Epithelial cell of esophagus (primary cell): ENCODE measurements around the gene ATCAY.

Experiments
- DNase-seq: peaks from one replicate; pipeline ENCODE4 v3.0.0; 2010; ENCODE audit warnings: low read depth
- H3K4me3 ChIP-seq: 2 replicates; pipeline ENCODE4 v1.5.1; 2011; ENCODE audit warnings: mild to moderate bottlenecking, low read length, control low read depth
- TF ChIP-seq, protein P1 (sequence below): IDR thresholded peaks from 2 replicates; pipeline ENCODE4 v1.5.1; 2011; ENCODE audit warnings: low read depth, mild to moderate bottlenecking, low read length, control low read depth, inconsistent platforms; ENCODE audit not compliant: insufficient read depth; ENCODE audit errors: missing control alignments

ATCAY gene

DNA sequence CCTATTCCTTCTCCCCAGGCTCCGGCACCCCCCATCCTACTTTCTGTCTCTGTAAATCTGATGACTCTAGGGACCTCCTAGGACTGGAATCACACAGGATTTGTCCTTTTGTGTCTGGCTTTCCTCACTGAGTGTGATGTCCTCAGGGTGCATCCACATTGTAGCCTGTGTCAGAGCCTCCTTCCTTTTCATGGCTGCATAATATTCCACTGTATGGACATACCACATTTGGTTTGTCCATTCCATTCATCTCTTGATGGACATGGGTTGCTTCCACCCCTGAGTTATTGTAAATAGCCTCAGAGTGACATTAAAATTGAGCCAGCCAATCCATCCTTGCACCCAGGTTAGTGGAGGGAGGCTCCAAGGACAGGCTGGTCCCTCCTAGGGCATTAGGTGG is 29.6 kb downstream of the ATCAY start:
- TF ChIP-seq, protein P1, sequence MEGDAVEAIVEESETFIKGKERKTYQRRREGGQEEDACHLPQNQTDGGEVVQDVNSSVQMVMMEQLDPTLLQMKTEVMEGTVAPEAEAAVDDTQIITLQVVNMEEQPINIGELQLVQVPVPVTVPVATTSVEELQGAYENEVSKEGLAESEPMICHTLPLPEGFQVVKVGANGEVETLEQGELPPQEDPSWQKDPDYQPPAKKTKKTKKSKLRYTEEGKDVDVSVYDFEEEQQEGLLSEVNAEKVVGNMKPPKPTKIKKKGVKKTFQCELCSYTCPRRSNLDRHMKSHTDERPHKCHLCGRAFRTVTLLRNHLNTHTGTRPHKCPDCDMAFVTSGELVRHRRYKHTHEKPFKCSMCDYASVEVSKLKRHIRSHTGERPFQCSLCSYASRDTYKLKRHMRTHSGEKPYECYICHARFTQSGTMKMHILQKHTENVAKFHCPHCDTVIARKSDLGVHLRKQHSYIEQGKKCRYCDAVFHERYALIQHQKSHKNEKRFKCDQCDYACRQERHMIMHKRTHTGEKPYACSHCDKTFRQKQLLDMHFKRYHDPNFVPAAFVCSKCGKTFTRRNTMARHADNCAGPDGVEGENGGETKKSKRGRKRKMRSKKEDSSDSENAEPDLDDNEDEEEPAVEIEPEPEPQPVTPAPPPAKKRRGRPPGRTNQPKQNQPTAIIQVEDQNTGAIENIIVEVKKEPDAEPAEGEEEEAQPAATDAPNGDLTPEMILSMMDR, result no peak
- no peak for DNase-seq
- H3K4me3 ChIP-seq, result no peak overlapping the region

DNA sequence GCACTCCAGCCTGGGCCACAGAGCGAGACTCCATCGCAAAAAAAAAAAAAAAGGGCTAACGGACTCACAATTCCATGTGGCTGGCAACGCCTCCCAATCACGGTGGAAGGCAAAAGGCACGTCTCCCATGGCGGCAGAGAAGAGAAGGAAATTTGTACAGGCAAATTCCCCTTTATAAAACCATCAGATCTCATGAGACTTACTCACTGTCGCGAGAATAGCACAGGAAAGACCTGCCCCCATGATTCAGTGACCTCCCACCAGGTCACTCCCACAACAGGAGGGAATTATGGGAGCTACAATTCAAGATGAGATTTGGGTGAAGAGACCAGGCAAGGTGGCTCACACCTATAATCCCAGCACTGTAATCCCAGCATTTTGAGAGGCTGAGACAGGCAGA is 33.7 kb downstream of the ATCAY start:
- no peak overlapping the region for H3K4me3 ChIP-seq
- TF ChIP-seq, protein P1, result no peak
- DNase-seq, result no peak

DNA sequence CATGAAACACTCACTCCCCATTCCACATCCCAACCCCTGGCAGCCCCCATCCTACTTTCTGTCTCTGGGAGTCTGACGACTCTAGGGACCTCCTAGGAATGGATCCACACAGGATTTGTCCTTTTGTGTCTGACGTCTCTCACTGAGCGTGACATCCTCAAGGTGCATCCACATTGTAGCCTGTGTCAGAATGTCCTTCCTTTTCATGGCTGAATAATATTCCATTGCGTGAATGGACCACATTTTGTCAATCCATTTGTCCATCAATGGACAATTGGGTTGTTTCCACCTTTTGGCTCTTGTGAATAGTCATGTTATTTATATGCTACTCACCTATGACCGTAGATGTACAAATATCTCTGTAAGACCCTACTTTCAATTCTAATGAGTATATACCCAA is 35.5 kb downstream of the ATCAY start:
- TF ChIP-seq, protein P1, result no peak
- H3K4me3 ChIP-seq, result no peak overlapping the region
- DNase-seq, result no peak

DNA sequence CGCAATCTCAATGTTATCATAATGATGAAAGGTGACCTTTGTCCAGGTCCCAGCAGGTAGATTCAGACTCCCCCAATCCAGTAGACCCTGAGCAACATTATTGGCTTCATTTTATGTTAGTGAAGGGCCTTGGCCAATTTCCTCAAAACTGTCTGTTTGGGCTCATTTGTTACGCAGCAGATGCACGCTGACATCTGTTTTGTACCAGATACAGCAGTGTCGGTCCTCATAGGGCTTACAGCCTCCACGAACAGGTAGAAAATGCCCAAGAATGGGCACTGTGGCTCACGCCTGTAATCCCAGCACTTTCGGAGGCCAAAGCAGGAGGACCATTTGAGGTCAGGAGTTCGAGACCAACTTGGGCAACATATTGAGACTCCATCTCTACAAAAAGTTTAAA is 39.3 kb downstream of the ATCAY start:
- DNase-seq, result no peak
- TF ChIP-seq, protein P1, result no peak
- no peak overlapping the region for H3K4me3 ChIP-seq

DNA sequence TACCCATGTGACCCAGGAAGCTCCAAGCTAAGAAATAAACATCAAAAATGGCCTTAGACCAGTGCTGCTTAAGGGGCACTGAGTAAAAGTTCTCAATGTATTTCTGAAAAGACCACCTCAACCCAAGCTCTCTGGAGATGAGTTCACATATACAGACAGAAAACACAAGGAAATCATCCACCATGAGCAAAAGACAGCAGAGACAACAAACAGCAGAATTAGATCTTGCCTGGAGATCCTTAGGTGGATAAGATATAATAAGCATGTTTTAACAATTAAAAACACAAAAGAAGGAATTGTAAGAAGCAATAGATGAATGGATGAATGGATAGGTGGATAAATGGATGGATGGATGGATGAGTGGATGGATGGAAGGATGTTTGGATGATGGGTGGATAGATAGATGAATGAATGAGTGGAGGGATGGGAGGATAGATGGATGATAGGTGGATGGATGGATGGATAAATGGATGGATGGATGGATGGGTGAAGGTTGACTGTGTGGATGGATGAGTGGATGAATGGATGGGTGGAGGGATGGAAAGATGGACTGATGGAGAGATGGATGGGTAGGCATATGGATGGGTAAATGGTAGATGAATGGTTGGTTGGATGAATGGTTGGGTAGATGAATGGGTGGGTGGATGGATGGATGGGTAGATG is 42.7 kb downstream of the ATCAY start:
- no peak for DNase-seq
- TF ChIP-seq, protein P1, result no peak
- H3K4me3 ChIP-seq, result no peak overlapping the region

DNA sequence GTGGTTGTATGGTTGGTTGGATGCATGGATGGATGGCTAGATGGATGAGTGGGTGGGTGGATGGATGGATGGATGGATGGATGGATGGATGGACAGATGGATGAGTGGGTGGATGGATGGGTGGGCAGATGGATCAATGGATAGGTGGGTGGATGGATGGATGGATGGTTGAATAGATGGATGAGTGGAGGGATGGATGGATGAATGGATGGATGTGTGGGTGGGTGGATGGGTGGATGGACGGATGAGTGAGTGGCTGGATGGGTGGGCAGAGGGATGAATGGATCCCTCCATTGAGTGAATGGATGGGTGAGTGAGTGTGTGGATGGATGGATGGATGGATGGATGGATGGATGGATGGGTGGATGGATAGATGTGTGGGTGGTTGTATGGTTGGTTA is 43.4 kb downstream of the ATCAY start:
- H3K4me3 ChIP-seq, result no peak overlapping the region
- no peak for DNase-seq
- TF ChIP-seq, protein P1, result no peak

DNA sequence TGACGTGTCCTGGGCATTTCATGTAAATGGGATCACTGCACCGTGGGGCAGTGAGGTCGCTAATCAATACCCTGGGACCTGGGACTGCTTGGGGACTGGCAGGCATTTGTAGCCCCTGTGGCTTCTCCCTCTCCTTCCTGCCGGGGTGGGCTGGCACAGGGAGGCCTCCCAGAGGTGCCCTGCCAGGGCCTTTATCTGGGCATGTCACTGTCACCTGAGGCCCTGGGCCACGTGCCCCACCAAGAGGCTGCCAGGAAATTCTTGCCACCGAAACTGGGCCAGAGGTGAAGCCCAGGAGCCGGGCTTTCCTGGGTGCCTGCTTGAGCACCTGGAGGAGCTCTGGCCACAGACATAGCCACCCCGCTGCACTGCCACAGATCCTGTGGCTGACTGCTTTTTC is 50.6 kb downstream of the ATCAY start:
- TF ChIP-seq, protein P1, result no peak
- no peak overlapping the region for H3K4me3 ChIP-seq
- no peak for DNase-seq
